Tibial nerve (tissue), 4 donors: ENCODE data around the gene VWA8. TPM values are rescaled to one million over a fixed set of nuclear protein-coding genes. Genes with fewer than 3 reads are reported as not detected.

Source experiments
- DNase-seq, 2 donors: peaks; one replicate each; pipeline ENCODE4 v3.0.0-alpha.2; 2019; ENCODE audit warnings: low spot score in 2 of 2
- H3K27ac ChIP-seq, 4 donors: fragments of 200-600 bp; sonication (generic) in 3 of 4; one replicate each; pipeline ENCODE4 v1.5.1; 2017 to 2019; ENCODE audit warnings: mild to moderate bottlenecking in 1 of 4
- H3K27me3 ChIP-seq, 2 donors: fragments of 200-600 bp; sonication (generic) in 1 of 2; one replicate each; pipeline versions ENCODE4 v1.5.1 to v1.6.0; 2017 to 2019
- H3K36me3 ChIP-seq, 3 donors: fragments of 200-600 bp; sonication (generic); one replicate each; pipeline ENCODE4 v1.5.1; 2018 to 2019
- H3K4me1 ChIP-seq, 4 donors: fragments of 200-600 bp; sonication (generic) in 3 of 4; one replicate each; pipeline ENCODE4 v1.5.1; 2017 to 2019
- H3K4me3 ChIP-seq, 4 donors: fragments of 200-600 bp; sonication (generic) in 3 of 4; one replicate each; pipeline ENCODE4 v1.5.1; 2017 to 2019; ENCODE audit warnings: mild to moderate bottlenecking in 1 of 4, moderate library complexity in 1 of 4
- H3K9me3 ChIP-seq, 4 donors: fragments of 200-600 bp; sonication (generic) in 3 of 4; one replicate each; pipeline ENCODE4 v1.5.1; 2017 to 2019
- EP300 ChIP-seq, 2 donors: sonication (generic); formaldehyde crosslinking; IDR thresholded peaks; one replicate each; pipeline ENCODE4 v1.6.1; 2017; ENCODE audit warnings: antibody characterized with exemption in 2 of 2, mild to moderate bottlenecking in 1 of 2
- POLR2A ChIP-seq, 2 donors: fragments of 450-650 bp; IDR thresholded peaks; one replicate each; pipeline ENCODE4 v1.6.1; 2017; ENCODE audit warnings: antibody characterized with exemption in 2 of 2, mild to moderate bottlenecking in 2 of 2, moderate library complexity in 2 of 2
- WGBS, 2 donors: methylation state at CpG; one replicate each; pipeline ENCODE4 v1.1.5; 2018; 5-methylcytosine and 5-hydroxymethylcytosine counted together
- total RNA-seq, 4 donors: library from RNA; depleted of rRNA; stranded (reverse); fragments of >200 nt; gene quantifications; one replicate each; pipeline ENCODE4 v1.1.0, GENCODE V29; 2016
- TF ChIP-seq, protein P1 (sequence below), 5 experiments: fragments of 200-600 bp in 3 of 5; fragments of 450-650 bp in 2 of 5; sonication (generic) in 3 of 5; IDR thresholded peaks; one replicate each; pipeline ENCODE4 v1.5.1; 2016 to 2019; ENCODE audit warnings: antibody characterized with exemption in 5 of 5, mild to moderate bottlenecking in 3 of 5, moderate library complexity in 2 of 5

The VWA8 gene
- total RNA-seq, 4 donors from 2014 or later, result 20.8 to 36.9 (median 22.4) TPM

DNA sequence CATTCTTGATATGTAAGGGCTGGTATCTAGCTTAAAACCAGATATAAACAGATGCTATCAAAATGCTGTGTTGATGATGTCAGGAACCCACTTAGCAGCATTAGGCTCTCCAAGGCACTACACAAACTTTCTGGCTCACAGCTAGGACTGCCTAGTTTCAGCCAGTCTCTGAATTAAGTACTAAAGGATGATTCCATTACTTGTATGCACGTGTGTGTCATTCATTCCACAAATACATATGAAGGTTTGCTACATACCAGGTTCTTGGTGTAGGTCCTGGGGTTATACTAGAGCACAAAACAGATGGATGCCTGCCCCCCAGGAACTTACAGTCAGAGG, 352.1 kb downstream of the VWA8 start:
- Histone ChIP-seq H3K36me3 (peaks cover 0 to 23% (median 4%) of the 10 kb centered on the region in 3 donors), H3K4me3 (no peak overlapping the region), H3K27me3 (no peaks in the 10 kb centered on the region), H3K9me3 (no peaks in the 10 kb centered on the region), H3K27ac (no peak overlapping the region), H3K4me1 (peaks cover 0 to 12% (median 0%) of the 10 kb centered on the region in 4 donors)
- DNase-seq, result no peak
- 71 to 77% methylated on average over 1 of the region's 1 CpG for WGBS, 2 donors
- TF ChIP-seq EP300 (IDR thresholded peaks at IDR 0.05) (no peak), POLR2A (IDR thresholded peaks at IDR 0.05) (no peak)
- TF ChIP-seq, protein P1, sequence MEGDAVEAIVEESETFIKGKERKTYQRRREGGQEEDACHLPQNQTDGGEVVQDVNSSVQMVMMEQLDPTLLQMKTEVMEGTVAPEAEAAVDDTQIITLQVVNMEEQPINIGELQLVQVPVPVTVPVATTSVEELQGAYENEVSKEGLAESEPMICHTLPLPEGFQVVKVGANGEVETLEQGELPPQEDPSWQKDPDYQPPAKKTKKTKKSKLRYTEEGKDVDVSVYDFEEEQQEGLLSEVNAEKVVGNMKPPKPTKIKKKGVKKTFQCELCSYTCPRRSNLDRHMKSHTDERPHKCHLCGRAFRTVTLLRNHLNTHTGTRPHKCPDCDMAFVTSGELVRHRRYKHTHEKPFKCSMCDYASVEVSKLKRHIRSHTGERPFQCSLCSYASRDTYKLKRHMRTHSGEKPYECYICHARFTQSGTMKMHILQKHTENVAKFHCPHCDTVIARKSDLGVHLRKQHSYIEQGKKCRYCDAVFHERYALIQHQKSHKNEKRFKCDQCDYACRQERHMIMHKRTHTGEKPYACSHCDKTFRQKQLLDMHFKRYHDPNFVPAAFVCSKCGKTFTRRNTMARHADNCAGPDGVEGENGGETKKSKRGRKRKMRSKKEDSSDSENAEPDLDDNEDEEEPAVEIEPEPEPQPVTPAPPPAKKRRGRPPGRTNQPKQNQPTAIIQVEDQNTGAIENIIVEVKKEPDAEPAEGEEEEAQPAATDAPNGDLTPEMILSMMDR (IDR thresholded peaks at IDR 0.05), result no peak

DNA sequence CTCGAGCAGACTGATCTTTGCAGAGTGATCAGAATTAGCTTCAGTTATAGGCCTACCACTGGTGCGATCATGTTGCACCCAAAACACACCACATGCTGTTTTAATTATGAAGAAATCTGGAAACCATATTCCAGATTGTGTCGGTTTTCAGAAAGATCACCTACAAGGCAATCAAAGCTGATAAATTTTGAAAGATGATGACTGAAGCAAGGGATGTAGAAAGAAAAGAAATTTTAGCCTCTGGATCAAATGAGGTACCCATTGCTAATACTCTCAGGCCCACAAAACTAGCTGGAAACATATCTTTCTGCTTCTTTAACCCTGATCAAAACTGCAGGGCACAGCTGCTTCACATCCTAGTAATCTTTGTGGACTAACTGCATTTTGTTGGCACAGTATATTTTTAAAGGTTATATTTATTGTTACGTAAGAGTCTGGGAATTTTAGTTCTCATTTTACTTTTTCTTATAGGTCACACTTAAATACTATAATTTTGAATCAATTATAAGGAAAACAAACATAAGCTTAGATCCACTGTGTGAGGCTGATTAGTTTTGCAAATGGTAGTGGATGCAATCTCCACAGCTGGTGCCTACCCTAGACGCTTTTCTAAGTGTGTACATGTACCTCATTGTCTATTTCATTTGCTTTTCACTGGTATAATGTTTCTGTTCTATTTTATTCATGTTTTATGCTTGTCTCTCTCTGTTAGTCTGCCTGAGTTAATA, 352.6 kb downstream of the VWA8 start:
- no peak for TF ChIP-seq POLR2A (IDR thresholded peaks at IDR 0.05)
- TF ChIP-seq EP300 (IDR thresholded peaks at IDR 0.05), result no peak
- TF ChIP-seq, protein P1 (IDR thresholded peaks at IDR 0.05), result no peak
- peaks cover 0 to 7% (median 0%) of the 10 kb centered on the region in 4 donors for H3K4me1 ChIP-seq
- H3K4me3 ChIP-seq, result no peak overlapping the region
- H3K27me3 ChIP-seq, result no peaks in the 10 kb centered on the region
- DNase-seq, result no peak
- no peak overlapping the region for H3K27ac ChIP-seq
- peaks cover 0 to 23% (median 4%) of the 10 kb centered on the region in 3 donors for H3K36me3 ChIP-seq
- WGBS, 2 donors, result 74 to 84% methylated on average over 5 of the region's 5 CpGs
- H3K9me3 ChIP-seq, result no peaks in the 10 kb centered on the region

GRCh38 chr13:41606646-41607045, 354.3 kb downstream of the VWA8 start:
- Histone ChIP-seq H3K9me3 (no peaks in the 10 kb centered on the region), H3K36me3 (peaks cover 0 to 23% (median 4%) of the 10 kb centered on the region in 3 donors), H3K27me3 (no peaks in the 10 kb centered on the region), H3K4me1 (peaks cover 0 to 6% (median 0%) of the 10 kb centered on the region in 4 donors), H3K27ac (no peak overlapping the region), H3K4me3 (no peak overlapping the region)
- TF ChIP-seq, protein P1 (IDR thresholded peaks at IDR 0.05), result no peak
- no peak for TF ChIP-seq EP300 (IDR thresholded peaks at IDR 0.05)
- no peak for TF ChIP-seq POLR2A (IDR thresholded peaks at IDR 0.05)
- no peak for DNase-seq
- WGBS, 2 donors, result 95 to 98% methylated on average over 2 of the region's 2 CpGs

DNA sequence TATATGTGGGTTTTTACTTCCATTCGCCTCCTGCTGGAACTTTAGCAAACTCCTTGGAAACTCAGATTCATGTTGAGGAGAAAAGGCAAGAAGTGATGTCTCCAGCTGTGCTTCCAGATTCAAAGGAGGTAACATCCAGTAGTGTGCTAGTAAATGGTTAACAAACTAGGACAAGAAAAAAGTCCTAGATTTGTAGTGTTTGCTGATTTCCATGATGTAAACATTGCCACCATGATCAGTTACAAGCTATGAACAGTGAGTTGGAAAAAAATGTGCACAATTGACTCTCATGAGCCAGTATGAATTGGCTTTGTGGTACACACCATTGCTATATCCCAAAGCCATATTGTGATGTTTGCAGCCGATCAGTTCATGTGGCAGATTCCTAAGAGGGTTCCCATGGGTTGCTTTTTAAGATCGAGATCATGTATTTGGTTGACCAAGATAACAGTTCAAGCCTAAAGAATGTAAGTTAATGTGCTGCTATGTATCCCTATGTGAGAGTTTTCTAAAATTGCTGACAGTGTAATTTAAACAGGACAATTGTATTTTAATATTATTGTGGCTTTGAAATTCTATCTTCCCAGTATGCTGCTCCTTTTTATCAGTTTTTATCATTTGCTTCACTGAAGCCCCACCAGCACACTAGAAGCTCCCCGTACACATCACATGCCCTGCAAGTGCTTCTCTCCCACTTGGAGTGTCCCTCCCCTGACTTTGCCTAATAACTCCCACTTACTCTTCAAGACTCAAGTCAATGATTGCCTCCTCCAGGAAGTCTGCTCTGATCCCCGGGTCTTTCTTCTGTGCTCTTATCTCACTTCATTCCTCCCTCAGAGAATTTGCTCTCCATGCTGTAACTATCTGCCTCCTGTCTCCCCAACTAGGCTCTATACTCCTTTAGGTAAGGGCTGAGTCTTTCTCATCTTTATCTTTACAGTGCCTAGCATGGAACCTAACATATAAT, 355.3 kb downstream of the VWA8 start:
- Histone ChIP-seq H3K4me1 (peaks cover 0 to under 1% (median 0%) of the 10 kb centered on the region in 4 donors), H3K36me3 (peaks cover 0 to 21% (median 4%) of the 10 kb centered on the region in 3 donors), H3K27ac (no peak overlapping the region), H3K4me3 (no peak overlapping the region), H3K9me3 (no peaks in the 10 kb centered on the region), H3K27me3 (no peaks in the 10 kb centered on the region)
- 80 to 84% methylated on average over 5 of the region's 5 CpGs for WGBS, 2 donors
- TF ChIP-seq, protein P1 (IDR thresholded peaks at IDR 0.05), result no peak
- no peak for TF ChIP-seq EP300 (IDR thresholded peaks at IDR 0.05)
- no peak for TF ChIP-seq POLR2A (IDR thresholded peaks at IDR 0.05)
- no peak for DNase-seq
